HepG2 (cell line): Measurements from ENCODE around the gene AJUBA. TPM values are rescaled to one million over a fixed set of nuclear protein-coding genes. Genes with fewer than 3 reads are reported as not detected.

Experiments
- FLYWCH1 ChIP-seq: sonication (generic); formaldehyde crosslinking; IDR thresholded peaks from 2 replicates; pipeline ENCODE4 v1.8.1; 2023; ENCODE audit warnings: mild to moderate bottlenecking, missing genetic modification reagents
- FOXM1 ChIP-seq: sonication (generic); formaldehyde crosslinking; IDR thresholded peaks from 2 replicates; pipeline ENCODE4 v1.5.0; 2020; ENCODE audit warnings: missing genetic modification reagents
- KLF13 ChIP-seq: sonication (generic); formaldehyde crosslinking; IDR thresholded peaks from 2 replicates; pipeline ENCODE4 v1.4.0; 2020; ENCODE audit warnings: mild to moderate bottlenecking, missing genetic modification reagents
- MED1 ChIP-seq: sonication (generic); formaldehyde crosslinking; IDR thresholded peaks from 2 replicates; pipeline ENCODE4 v1.4.0; 2020; ENCODE audit warnings: missing genetic modification reagents
- PITX1 ChIP-seq: sonication (generic); formaldehyde crosslinking; IDR thresholded peaks from 2 replicates; pipeline ENCODE4 v1.5.1; 2020; ENCODE audit warnings: mild to moderate bottlenecking, missing genetic modification reagents
- POLR2A ChIP-seq, 2 experiments: IDR thresholded peaks; 2 replicates each; pipeline ENCODE4 v1.6.1; 2011; ENCODE audit warnings: low read depth in 2 of 2, low read length in 2 of 2, mild to moderate bottlenecking in 1 of 2, moderate library complexity in 1 of 2; ENCODE audit not compliant: insufficient read depth in 1 of 2
- POLR2AphosphoS2 ChIP-seq: IDR thresholded peaks from 2 replicates; pipeline ENCODE4 v1.6.1; 2011; ENCODE audit warnings: low read depth, low read length, improper control_type of control experiment
- ZBTB39 ChIP-seq: sonication (generic); formaldehyde crosslinking; IDR thresholded peaks from 2 replicates; pipeline ENCODE4 v1.5.0; 2020; ENCODE audit warnings: missing genetic modification reagents
- ZFP36L2 ChIP-seq: sonication (generic); formaldehyde crosslinking; IDR thresholded peaks from 2 replicates; pipeline ENCODE4 v1.4.0; 2020; ENCODE audit warnings: missing genetic modification reagents
- ZKSCAN1 ChIP-seq: fragments of 150-350 bp; IDR thresholded peaks from 2 replicates; pipeline ENCODE4 v1.6.1; 2014; ENCODE audit warnings: low read length
- ZNF276 ChIP-seq: sonication (generic); formaldehyde crosslinking; IDR thresholded peaks from 2 replicates; pipeline ENCODE4 v1.4.0; 2020; ENCODE audit warnings: mild to moderate bottlenecking, low read depth, missing genetic modification reagents
- ZNF615 ChIP-seq: sonication (generic); formaldehyde crosslinking; IDR thresholded peaks from 2 replicates; pipeline ENCODE4 v1.5.0; 2020; ENCODE audit warnings: mild to moderate bottlenecking, missing genetic modification reagents, borderline replicate concordance
- polyA plus RNA-seq, 8 experiments: library from polyadenylated mRNA; depleted of rRNA in 3 of 8; stranded (reverse) in 7 of 8; unstranded in 1 of 8; fragments of >200 nt; fragmentation: Illumina TruSeq in 4 of 8; extraction: Trizol in 4 of 8; gene quantifications; 2 replicates each; pipeline versions ENCODE4 v1.2.1 to v1.2.3, GENCODE V29; 2011 to 2016; ENCODE audit warnings: low read depth in 4 of 8, missing spikeins in 1 of 8, mixed read lengths in 1 of 8; ENCODE audit not compliant: insufficient read depth in 1 of 8
- total RNA-seq, 5 experiments: library from RNA; depleted of rRNA; stranded (reverse); fragments of >200 nt; fragmentation: Illumina TruSeq; extraction: Trizol; gene quantifications; 2 replicates each; pipeline ENCODE4 v1.2.3, GENCODE V29; 2016; ENCODE audit warnings: low read depth in 1 of 5
- TF ChIP-seq, protein P1 (sequence below): sonication (generic); formaldehyde crosslinking; IDR thresholded peaks from 2 replicates; pipeline ENCODE4 v1.8.1; 2023; ENCODE audit warnings: missing genetic modification reagents, mild to moderate bottlenecking, borderline replicate concordance
- TF ChIP-seq, protein P2 (sequence below): IDR thresholded peaks from 2 replicates; pipeline ENCODE4 v1.6.1; 2016; ENCODE audit warnings: low read depth, control low read depth
- TF ChIP-seq, protein P3 (sequence below): sonication (generic); formaldehyde crosslinking; IDR thresholded peaks from 2 replicates; pipeline ENCODE4 v1.4.0; 2020; ENCODE audit warnings: mild to moderate bottlenecking, missing genetic modification reagents

Gene AJUBA
- total and polyA plus RNA-seq, 2 of the 13 experiments (the other 11 are each of a cell fraction or from before 2014, with no cell fraction given) = 157 to 241 TPM

DNA sequence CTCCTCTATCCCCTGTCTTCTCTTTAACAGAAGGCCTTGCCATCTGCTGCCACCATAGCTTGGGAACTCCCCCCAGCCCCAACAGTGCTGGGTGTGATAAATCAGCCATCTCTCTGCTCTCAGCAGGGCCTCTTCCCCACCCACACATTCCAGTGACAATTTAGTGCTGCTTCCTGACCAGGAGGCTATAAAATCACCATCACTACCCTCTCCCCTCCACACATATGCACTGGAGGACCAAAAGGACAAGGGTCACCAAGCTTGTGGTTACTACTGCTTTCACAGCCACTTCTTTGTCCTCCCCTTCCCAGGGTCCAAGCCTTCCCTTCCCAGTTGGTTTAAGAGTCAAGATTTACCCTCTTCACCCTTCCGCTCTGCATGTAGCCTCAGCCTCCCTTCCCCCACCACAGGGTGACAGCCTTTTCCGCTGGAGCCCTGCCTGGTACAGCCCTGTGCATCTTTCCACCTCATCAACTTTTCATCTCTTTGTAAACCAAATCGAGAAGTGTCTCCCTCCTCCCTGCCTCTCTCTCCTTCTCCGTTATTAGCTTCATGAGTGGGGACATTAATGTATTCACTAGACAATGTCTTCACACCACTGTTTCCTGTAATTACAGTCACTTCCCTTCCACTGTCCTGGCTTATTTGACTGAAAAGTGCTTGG, 42.9 kb upstream of the AJUBA start (continued):
- TF ChIP-seq, protein P1, sequence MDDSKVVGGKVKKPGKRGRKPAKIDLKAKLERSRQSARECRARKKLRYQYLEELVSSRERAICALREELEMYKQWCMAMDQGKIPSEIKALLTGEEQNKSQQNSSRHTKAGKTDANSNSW (CRISPR knock-in tag) = 0 out of 2 replicates have a peak, but pooled peaks have one; percentile 31
- TF ChIP-seq, protein P2, sequence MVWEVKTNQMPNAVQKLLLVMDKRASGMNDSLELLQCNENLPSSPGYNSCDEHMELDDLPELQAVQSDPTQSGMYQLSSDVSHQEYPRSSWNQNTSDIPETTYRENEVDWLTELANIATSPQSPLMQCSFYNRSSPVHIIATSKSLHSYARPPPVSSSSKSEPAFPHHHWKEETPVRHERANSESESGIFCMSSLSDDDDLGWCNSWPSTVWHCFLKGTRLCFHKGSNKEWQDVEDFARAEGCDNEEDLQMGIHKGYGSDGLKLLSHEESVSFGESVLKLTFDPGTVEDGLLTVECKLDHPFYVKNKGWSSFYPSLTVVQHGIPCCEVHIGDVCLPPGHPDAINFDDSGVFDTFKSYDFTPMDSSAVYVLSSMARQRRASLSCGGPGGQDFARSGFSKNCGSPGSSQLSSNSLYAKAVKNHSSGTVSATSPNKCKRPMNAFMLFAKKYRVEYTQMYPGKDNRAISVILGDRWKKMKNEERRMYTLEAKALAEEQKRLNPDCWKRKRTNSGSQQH (CRISPR knock-in tag) = 0 out of 2 replicates have a peak, but pooled peaks have one; percentile 34
- TF ChIP-seq FLYWCH1 (CRISPR knock-in tag) (no peak), ZBTB39 (CRISPR knock-in tag) (0 out of 2 replicates have a peak, but pooled peaks have one; percentile 46), ZFP36L2 (no peak), FOXM1 (CRISPR knock-in tag) (peak; percentile 69; the same call in 1 of the 2 replicates), POLR2A (IDR thresholded peaks at IDR 0.05; ENCODE audit: insufficient read depth in 1 of 2, low read depth in 2 of 2, low read length in 2 of 2) (peak; percentile 52 to 61), ZKSCAN1 (no peak), MED1 (CRISPR knock-in tag) (no peak), PITX1 (0 out of 2 replicates have a peak, but pooled peaks have one; percentile 27), POLR2AphosphoS2 (peak; percentile 77; the same call in 1 of the 2 replicates), ZNF615 (0 out of 2 replicates have a peak, but pooled peaks have one; percentile 24), KLF13 (CRISPR knock-in tag) (no peak), ZNF276 (CRISPR knock-in tag) (0 out of 2 replicates have a peak, but pooled peaks have one; percentile 10)
- TF ChIP-seq, protein P3, sequence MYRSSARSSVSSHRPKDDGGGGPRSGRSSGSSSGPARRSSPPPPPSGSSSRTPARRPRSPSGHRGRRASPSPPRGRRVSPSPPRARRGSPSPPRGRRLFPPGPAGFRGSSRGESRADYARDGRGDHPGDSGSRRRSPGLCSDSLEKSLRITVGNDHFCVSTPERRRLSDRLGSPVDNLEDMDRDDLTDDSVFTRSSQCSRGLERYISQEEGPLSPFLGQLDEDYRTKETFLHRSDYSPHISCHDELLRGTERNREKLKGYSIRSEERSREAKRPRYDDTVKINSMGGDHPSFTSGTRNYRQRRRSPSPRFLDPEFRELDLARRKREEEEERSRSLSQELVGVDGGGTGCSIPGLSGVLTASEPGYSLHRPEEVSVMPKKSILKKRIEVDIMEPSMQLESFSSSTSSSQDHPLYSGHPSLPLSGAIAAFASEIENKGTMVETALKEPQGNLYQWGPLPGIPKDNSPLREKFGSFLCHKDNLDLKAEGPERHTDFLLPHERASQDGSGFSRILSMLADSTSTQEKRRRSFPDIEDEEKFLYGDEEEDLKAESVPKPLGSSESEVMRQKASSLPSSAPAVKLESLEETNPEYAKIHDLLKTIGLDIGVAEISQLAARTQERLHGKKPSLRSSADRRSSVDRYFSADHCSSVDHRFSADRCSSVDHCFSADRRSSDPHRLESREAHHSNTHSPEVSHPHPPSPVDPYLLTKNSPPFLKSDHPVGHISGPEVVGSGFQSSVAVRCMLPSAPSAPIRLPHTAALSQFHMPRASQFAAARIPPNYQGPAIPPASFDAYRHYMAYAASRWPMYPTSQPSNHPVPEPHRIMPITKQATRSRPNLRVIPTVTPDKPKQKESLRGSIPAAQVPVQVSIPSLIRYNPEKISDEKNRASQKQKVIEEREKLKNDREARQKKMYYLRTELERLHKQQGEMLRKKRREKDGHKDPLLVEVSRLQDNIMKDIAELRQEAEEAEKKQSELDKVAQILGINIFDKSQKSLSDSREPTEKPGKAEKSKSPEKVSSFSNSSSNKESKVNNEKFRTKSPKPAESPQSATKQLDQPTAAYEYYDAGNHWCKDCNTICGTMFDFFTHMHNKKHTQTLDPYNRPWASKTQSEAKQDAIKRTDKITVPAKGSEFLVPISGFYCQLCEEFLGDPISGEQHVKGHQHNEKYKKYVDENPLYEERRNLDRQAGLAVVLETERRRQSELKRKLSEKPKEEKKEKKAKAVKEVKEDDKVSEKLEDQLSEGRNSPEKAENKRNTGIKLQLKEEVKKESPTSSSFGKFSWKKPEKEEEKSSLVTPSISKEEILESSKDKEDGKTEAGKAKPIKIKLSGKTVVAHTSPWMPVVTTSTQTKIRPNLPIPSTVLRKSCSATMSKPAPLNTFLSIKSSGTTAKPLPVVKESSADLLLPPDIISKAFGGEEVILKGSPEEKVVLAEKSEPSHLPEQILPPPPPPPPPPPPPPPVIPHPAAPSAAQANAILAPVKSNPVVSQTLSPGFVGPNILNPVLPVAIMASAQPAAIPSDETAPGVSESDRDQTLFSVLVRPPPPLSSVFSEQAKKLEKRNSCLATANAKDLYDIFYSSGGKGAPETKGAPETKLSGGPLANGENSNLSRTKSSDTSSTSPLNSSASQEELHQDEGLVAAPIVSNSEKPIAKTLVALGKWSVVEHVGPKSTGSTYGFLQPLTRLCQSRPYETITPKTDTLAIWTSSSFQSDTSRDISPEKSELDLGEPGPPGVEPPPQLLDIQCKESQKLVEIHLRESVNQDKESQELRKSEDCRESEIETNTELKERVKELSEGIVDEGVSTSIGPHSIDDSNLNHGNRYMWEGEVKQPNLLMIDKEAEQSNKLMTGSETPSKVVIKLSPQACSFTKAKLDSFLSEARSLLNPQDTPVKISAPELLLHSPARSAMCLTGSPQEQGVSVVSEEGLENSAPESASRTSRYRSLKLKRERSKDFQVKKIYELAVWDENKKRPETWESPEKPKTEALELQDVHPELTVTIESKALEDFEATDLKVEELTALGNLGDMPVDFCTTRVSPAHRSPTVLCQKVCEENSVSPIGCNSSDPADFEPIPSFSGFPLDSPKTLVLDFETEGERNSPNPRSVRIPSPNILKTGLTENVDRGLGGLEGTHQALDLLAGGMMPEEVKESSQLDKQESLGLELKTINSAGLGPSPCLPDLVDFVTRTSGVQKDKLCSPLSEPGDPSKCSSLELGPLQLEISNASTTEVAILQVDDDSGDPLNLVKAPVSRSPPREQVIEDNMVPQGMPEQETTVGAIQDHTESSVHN (CRISPR knock-in tag) = 0 out of 2 replicates have a peak, but pooled peaks have one; percentile 24
